OCI-M1 (cell line): ENCODE data around the gene ZNF331.

Experiments used
- DNase-seq: peaks from one replicate; lab custom pipeline; 2025; lab: John Stamatoyannopoulos, UW

The ZNF331 gene

DNA sequence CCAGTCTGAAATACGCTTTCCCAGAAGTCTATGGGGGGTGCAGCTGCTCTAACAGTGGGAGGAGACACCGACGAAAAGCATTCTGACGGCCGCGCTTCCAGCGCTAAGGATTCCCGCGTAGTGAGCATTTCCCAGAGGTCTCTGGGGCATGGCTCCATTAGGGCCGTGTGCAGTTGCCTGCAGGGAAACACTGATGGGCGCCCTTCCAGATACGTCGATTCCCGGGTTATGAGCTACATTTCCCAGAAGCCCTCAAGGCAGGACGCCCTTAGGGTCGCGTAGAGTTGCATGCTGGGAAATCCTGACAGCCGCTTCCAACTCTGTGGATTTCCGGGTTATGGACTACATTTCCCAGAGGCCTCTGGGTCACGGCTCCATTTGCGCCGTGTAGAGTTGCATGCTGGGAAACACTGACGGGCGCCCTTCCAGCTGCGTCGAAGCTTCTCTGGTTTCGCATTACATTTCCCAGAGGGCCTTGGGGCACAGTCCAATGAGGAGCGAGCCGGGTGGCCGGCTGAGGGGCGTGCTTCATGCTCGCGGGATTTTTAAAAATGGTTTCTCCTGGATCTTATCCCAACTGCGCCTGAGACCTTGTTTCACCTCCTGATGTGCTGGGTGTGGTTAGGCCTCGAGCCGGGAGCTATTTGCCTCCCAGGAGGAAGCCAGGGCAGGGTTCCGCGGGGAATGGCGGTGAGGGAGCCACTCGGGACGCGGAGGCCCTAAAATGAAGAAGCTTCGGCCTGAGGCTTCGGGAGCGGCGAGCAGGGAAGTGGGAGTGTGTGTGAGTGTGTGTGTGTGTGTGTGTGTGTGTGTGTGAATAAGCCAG lies 17.2 kb upstream of the ZNF331 start:
- peak; percentile 99 for DNase-seq

GRCh38 chr19:53521373-53522202 lies 16.4 kb upstream of the ZNF331 start:
- DNase-seq, result no peak

DNA sequence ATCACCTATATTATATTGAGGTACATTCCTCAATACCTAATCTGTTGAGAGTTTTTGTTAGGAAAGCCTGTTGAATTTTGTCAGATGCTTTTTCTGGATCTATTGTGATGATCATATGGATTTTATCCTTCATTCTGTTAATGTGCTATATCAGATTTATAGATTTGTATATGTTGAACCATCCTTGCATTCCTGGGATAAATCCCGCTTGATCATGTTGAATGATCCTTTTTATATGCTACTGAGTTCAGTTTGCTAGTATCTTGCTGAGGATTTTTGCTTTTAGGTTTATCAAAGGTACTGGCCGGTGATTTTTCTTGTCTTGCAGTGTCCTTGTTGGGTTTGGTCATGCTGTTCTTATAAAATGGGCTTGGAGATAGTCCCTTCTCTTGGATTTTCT lies 12.0 kb upstream of the ZNF331 start:
- no peak for DNase-seq

GRCh38 chr19:53530622-53531021 lies 7.3 kb upstream of the ZNF331 start:
- DNase-seq, result no peak

GRCh38 chr19:53531457-53531856 lies 6.5 kb upstream of the ZNF331 start:
- DNase-seq, result no peak

- DNase-seq, result no peak
These were observed 5.6 kb upstream of the ZNF331 start for GRCh38 chr19:53532362-53532761.

- DNase-seq, result peak; percentile 20
These were observed 1.8 kb upstream of the ZNF331 start for GRCh38 chr19:53536225-53536548.

GRCh38 chr19:53537121-53537520 lies 824 bp upstream of the ZNF331 start:
- no peak for DNase-seq

GRCh38 chr19:53538378-53539109 lies 599 bp downstream of the ZNF331 start:
- no peak for DNase-seq

DNA sequence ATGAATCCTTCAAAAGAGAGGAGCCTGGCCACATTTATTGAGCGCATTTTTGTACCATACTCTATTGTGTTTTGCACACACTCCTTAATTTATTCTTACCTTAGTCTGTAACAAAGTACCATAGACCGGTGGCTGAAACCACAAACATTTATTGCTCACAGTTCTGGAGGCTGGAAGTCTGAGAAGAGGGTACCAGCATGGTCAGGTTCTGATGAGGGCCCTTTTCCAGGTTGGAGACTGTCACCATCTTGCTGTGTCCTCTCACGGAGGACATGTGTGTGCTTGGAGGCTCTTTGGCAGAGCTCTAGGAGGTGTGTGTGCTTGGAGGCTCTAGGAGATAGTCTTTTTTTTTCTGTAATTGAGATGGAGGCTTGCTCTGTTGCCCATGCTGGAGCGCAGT lies 2.1 kb downstream of the ZNF331 start:
- no peak for DNase-seq

DNA sequence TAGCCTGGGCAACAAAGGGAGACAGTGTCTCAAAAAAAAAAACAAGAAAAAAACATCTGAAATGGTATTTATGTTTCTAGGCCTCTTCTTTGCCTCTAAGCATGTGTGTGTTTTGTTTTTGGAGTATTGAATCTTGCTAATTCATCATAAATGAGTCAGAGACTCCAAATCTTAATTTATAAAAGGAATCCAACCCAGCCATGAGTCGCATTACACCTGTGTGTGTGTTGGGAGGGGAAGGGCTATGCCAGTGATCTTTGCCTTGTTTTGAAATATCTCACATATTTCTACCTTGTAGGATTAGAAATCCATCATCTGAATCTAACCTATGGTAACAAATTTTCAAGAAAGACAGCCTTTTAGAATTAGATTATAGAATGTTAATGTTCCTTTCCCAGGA lies 4.0 kb downstream of the ZNF331 start:
- no peak for DNase-seq

- no peak for DNase-seq
These were observed 7.5 kb downstream of the ZNF331 start for GRCh38 chr19:53545271-53546065.

DNA sequence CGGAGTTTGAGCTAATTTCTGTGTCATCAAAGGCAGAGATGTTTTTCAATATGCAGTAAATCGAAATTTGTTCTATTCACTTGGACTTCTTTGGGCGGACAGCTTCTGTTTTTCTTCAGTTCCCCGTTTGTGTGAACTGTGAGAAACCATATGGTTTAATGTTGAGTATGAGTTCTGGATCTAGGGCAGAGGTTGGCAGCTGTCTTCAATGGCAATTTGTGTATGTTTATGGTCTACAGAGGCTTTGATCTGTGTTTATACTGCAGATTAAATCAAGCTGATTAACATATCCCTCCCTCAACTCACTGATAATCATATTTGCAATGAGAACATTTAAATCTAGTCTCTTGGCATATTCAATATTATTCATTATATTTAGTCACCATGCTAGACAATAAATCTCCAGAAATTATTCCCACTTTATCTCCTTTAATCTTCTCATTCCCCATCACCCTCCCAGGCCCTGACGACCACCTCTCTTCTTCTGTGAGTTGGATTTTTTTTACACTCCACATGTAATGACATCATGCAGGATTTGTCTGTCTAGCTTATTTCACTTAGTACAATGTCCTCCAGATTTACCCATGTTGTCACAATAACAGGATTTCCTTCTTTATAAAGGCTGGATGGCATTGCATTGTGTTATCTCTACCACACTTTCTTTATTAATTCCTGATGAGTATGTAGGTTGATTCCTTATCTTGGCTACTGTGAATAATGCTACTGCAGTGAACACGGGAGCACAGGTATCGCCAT lies 9.0 kb downstream of the ZNF331 start:
- DNase-seq, result no peak

DNA sequence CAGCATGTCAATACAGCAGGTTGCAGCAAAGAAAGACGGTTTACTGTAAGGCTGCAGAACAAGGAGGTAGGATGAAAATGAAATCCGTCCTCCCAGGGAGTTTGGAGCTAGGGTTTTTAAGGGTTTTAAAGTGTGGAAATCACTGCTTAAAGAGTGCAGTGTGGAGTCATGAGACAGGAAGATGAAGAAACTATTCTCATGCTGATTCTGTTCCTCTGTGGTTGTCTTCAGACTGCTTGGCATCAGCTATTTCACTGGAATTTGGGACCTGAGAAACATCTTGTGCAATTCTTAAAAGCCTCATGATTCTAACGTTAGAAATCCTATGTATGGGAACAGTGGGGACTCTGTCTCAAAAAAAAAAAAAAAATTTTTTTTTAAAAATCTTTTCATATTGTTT lies 11.4 kb downstream of the ZNF331 start:
- no peak for DNase-seq

GRCh38 chr19:53552001-53552721 lies 14.2 kb downstream of the ZNF331 start:
- no peak for DNase-seq

DNA sequence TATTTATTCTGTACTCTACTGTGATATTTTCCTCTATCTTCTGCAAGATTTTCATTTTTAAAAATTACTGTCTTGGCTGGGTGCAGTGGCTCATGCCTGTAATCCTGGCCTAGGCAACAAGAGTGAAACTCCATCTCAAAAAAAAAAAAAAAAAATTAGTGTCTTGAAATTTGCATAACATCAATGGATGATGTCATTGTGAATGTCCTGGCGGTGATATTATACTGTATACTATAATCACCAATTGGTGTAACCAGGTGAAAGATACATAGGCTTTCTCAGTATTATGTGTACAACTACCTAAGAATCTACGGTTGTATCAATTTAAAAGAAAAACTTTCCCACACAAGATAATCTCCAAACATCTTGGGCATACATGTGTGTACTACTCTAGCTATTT lies 15.2 kb downstream of the ZNF331 start:
- no peak for DNase-seq

DNA sequence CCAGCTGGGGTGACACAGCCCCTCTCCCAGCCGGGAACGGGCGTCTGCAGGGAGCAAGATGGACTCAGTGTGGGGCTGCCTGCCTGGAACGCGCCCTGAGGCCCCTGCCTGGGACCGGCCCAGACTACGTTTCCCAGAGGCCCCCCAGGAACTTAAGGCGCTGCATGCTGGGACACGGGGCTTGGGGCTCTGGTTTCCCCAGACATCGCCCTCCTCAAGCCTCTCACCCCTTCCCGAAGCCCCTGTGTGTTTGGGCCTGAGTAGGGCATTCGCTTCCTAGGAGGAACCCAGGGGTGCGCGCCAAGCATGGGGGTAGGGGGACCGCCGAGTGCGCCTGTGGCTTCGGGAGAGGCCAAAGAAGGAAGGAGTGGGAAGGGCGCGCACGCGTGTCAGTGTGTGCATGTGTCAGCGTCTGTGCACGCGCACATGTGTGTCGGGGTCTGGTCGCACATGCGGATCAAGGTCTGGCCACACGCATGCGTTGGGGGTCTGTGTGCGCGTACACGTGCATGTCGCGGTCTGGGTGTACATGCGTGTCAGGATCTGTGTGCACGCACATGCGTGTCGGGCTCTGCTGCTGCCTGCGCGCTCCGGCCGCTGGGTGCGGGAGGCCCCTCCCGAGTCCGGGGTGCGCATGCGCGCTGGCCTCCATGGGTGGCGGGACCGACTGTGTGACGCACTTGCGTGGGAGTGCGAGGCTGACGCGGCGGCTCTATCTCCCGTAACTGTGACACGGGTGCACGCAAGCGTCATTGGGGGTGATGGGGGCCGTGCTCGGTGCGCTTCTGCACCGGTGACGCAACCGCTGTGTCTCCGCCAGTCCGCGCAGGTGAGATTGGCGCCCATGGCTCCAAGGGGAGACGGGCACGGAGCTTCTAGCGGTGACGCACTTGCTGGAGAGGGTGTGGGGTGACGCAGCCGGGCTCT lies 16.2 kb downstream of the ZNF331 start:
- DNase-seq, result peak; percentile 90

GRCh38 chr19:53554804-53555203 lies 16.9 kb downstream of the ZNF331 start:
- no peak for DNase-seq

DNA sequence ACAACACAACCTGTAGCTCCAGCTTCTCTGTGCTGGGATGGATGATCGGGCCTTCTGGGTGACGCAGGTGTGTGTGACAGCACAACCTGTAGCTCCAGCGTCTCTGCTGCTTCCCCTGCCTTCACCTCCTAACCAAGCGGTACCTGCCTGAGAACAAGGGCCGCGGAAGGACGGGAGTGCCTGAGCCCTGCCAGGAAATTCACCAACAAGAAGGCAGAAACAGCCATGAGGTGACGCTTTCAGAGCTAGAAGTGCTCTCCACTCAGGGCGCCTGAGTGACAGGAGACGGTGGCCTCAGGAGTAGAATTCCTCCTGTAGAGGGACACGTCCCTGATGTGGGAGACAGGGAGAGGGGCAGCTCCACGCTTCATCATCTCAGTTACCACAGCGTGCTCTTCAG lies 17.4 kb downstream of the ZNF331 start:
- no peak for DNase-seq
